ENCODE measurements around the gene ZFP42.
"Not testable (repeated sequence)": the region's sequence is repeated elsewhere in the genome, so short reads cannot be mapped to it uniquely, and the experiment has no call there.

The ZFP42 gene

DNA sequence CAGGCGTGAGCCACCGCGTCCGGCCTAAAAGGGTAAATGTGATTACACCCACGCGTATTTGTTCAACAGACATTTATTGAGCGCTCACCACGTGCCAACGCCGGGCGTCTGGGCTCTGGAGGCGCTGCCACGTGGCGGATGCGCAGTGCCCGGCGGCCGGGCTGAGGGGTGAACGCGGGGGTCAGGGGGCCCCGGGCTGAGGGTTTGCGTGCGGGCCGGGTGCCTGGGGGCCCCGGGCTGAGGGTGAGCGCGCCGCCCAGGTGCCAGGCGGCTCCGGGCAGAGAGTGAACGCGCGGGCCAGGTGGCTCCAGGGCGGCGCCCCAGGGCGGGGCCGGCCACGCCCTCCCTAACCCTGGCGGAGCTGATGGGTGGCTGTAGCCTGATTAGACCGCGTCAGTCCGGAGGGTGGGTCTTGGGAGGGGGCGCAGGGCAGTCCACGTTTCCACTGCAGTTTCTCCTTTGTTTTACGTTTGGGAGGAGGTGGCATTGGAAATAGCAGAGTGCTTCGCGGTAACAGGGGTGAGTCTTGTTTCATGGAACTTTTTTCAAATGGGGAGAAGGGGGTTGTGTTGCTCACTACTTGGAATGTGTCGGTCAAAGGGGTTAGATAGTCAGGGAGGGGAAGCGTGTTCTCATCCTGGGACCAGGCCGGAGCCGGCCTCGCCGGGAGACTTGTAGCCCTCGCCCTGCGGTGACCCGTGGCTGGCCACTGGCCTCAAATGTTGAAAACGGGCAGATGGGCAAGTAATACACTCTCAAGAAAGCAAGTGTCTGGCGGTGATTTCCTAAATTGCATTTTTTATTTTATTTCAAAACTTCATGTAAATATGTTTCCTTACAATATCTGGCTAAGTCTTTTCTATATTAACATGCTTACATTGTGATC is at the start of gene ZFP42:
TSS of gene ZFP42 (plus strand) at position 450 of the 886 bp plus-strand sequence. CDS start 7,037 bp downstream, outside the sequence.
- DNase-seq, result no peak

DNA sequence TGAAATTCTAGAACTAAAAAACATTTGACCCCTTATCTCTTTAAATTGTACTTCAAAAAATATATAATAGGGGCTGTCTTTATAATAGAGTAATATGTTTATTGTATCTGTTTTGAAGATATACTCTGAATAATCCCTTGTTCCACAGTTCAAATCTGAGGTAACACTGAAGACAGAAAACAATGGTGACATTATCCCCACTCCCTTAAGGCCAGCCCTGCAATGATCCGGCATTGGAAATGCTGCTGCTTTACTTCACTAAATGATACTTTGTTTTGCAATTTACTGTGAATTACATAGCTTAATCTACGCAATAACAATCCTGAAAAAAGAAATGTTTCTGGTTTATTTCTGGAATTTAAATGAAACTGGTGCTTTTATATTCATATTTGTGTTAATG is 34.4 kb upstream of the ZFP42 start:
- DNase-seq, result no peak

DNA sequence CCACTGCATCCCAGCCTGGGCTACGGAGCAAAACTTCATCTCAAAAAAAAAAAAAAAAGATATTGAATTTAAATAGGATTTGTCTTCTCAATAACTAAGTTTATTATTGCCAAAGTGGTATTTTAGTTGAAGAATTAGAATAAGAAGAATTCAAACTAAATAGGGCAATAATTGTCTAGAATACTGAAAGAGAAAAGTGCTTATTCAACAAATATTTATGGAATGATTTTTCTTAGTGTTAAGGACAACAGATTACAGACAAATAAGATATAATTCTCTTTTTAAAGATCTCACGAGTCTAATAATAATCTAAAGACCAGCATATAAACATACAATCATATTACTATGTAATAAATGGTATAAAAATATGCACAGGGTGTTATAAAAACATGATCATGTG is 33.6 kb upstream of the ZFP42 start:
- DNase-seq, result no peak

GRCh38 chr4:187962926-187963325 is 32.6 kb upstream of the ZFP42 start:
- no peak for DNase-seq

DNA sequence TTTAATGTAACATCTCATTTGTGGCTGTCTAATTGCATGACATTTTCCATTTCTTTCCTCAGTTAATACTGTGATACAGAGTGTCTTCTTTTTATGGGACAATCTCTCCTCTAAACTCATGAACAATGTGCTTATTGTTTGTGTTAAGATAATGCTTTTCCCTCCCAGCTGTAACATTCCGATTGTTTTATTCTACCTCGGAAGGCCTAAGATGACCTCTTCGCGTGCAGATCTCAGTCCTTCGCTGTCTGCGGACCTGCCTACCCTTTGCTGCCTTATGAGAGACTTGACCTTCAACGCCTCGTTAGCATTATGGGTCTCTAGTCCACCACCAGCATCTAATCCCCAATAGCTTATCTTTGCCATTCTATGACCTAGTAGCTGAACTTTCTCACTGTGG is 29.8 kb upstream of the ZFP42 start:
- no peak for DNase-seq

DNA sequence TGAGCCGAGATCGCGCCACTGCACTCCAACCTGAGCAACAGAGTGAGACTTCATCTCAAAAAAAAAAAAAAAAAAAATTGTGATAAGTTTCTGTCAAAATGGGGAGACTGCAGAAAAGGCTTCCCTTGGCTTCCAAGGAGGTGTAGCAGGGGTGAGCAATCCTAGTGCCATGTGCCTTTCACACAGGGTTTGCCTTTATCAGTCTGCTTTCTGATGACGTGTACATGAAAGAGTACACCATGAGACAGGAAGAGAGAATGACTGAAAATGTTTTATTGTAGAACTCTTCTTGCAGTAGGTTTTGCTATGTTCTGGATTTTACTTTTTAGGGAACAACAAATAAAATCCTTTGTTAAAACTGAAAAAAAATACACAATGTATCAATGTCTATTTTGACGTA is 23.4 kb upstream of the ZFP42 start:
- DNase-seq, result no peak

- no peak for DNase-seq
Measured at GRCh38 chr4:187983746-187984145, 11.8 kb upstream of the ZFP42 start.

DNA sequence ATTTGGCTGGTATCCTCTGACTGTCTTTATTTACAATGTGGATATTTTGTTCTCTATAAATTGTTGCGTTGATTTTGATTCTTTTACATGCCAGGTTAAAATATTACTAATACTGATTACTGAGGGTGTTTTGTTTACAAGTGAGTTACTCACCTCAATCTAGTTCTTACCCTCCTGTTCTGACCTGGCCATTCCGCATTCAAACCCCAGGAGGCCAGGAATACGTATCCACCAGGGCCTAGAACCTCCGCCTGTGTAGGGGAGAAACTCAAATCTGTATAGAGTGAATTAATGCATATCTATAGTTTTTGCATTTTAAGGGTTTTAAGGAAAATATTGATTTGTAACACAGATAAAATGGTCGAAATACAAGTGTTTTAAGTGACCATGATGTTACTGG is 2.6 kb upstream of the ZFP42 start:
- DNase-seq, result no peak

DNA sequence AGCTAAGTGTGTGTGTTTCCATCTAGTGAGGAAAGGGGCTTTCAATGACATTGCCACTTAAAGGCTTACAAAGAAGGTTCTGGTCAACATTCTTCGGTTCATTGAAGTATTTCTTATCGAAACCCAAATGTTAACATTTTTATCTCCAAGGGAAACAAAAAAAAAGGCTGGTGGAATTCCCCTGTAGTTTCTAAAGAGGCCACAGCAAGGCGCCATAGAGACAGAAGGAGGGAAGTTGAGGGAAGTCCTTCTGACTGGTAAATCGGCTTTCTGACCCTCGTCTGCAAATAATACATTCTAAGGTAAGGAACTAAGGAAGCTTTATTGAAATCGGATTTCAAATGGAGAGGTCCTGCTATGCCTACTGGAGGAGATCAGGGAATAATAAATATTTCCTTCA is 1.7 kb upstream of the ZFP42 start:
- DNase-seq, result no peak

DNA sequence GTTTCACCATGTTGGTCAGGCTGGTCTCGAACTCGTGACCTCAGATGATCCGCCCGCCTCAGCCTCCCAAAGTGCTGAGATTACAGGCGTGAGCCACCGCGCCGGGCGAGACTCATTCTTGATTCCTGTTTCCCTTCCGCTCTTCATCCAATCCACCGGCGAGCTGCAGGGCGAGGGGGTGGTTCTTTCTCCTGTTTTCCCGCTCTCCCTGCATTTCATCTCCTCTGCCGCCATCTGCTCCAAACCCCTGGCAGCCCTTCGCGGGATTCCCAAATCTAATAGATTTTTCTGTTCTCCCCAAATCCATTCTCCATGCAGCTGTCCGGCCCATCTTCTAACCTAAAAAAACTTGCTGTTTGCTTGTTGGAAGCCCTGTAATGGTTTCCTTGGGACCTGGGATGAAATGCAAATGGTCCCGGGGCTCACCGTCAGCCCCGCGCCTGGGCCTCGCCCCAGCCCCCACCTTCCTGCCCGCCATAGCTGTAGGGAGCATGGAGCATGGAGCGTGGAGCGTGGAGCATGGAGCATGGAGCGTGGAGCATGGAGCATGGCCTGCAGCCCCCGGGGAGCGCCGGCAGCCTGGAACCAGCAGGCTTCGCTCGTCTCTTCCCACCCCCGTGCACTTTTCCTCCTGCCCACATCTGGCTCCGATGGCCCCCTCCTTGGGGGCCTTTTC is 1.1 kb downstream of the ZFP42 start:
- DNase-seq, result no peak

- not testable (repeated sequence) for DNase-seq
Measured at GRCh38 chr4:187997991-187998390, 2.4 kb downstream of the ZFP42 start.

DNA sequence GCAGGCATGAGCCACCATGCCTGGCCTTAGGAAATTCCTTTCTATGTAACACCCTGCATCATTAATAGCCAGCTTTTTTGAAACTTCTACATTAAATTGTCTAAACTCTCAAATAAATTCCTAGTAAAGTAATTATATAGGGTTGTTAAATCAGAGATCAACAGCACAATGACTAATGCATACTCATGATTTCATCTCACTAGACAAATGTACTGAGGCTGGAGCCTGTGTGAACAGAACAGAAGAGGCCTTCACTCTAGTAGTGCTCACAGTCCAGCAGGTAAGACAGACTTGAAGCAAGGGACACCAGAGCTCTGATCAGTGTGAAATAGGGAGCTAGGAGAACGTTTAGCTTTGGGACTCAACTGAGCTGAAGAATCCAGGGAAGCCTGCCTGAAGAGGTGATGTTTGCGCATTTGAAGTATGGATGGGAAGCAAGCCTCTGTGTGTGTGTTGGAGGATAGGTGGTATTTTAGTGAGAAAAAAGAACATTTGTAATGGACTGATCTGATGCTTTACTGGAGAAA is 3.9 kb downstream of the ZFP42 start:
- no peak for DNase-seq

DNA sequence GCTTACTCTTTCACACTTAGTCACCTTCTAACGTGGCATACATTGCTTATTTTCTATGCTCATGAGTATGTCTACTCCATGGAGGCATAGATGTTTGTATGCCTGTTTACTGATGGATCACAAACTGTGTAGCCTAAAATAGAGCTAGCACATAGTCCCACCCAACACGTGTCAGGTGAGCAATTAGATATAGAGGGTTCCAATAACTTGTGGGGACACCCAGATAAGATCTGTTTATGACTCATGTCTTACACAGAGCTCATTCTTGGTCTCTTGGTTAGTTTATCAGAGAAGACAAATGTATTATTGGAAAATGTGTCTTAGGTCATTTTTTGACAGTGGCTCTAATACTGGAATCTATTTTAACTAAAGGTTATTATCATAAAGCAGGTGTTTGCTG is 6.8 kb downstream of the ZFP42 start:
- no peak for DNase-seq

DNA sequence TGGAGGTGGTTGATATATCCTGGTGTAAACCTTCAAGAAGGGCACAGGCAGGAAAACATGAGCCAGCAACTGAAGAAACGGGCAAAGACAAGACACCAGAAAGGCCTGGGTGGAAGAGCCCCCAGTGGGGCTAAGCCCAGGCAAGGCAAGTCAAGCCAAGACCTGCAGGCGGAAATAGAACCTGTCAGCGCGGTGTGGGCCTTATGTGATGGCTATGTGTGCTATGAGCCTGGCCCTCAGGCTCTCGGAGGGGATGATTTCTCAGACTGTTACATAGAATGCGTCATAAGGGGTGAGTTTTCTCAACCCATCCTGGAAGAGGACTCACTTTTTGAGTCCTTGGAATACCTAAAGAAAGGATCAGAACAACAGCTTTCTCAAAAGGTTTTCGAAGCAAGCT is 7.2 kb downstream of the ZFP42 start:
- DNase-seq, result no peak

DNA sequence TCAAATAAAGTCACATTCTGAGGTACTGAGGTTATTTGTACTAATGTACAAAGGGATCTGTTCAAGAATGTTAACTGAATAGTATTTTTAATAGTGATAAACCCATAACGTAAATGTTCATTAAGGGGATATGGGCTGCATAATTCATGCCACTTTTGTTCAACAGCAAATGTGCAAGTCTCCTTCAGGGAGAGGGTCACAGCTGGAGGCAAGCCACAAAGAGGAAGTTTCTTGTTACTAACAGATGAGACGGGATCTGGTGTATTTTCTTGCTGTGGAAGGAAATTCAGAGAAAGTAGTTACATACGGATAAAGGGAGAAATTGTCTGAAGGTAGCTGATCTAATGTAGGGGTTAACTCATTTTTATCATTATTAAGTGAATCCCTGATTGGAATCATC is 10.0 kb downstream of the ZFP42 start:
- DNase-seq, result no peak

GRCh38 chr4:188006285-188006848 is 10.8 kb downstream of the ZFP42 start:
- no peak for DNase-seq

- no peak for DNase-seq
Measured at GRCh38 chr4:188008377-188008776, 12.8 kb downstream of the ZFP42 start.

DNA sequence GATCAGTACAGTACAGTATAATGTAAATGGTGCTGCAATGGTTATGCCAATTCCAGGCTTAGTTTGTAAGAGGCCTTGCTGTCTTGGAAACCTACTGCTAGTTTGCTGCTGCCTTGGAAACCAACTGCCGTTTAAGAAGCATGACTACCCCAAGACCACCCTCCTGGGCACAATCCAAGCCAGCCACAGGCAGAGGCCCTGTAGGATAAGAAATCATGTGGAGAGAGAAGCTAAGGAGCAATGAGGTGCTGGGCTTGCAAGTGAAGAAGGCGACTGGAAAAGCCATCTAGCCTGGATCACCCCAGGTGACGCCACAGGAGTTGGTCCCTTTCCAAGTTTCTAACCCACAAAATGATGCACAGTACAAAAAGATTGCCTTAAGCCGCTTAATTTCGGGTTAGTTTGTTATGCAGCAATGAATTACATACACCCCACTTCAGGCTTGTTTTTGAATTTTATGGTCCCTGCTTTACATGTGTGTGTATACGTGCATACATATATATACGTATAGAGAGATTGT is 16.9 kb downstream of the ZFP42 start:
- no peak for DNase-seq

GRCh38 chr4:188015025-188015940 is 19.7 kb downstream of the ZFP42 start:
- DNase-seq, result no peak

GRCh38 chr4:188016754-188017153 is 21.2 kb downstream of the ZFP42 start:
- no peak for DNase-seq

GRCh38 chr4:188018262-188018661 is 22.7 kb downstream of the ZFP42 start:
- DNase-seq, result no peak

DNA sequence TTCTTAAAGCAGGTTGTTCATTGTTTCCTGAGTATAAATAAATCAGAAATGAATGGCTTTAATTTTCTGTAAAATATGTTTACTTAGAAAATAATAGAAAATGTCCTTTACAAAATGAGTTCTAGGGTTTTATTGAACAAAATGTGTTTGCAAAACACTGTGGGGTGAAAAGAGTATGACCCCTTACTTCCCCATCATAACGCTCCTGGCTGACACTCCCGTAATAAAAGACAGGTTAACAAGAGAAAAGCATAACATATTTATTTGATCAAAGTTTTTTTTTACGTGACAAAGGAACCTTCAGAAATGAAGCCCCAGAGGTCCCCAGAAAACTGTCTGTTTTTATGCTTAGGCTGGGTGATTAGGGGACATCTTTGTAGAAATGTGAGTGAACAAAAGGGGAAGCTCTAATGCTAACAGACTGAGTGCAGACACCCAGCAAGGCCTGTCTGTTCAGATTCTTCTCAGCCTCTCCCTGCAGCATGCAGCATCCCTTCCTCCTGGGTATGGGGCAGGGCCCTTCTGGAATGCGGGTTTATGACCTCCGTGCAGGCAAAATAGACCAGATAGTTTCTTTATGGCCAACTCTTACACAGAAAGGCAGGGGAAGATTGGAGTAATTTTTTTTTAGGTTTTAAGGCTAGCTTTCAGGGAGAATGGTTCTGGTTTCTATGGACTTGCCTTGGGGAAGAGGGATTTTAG is 26.1 kb downstream of the ZFP42 start:
- DNase-seq, result no peak

All from NCI-H226 (cell line).